ENCODE results near the gene THOP1.

DNA sequence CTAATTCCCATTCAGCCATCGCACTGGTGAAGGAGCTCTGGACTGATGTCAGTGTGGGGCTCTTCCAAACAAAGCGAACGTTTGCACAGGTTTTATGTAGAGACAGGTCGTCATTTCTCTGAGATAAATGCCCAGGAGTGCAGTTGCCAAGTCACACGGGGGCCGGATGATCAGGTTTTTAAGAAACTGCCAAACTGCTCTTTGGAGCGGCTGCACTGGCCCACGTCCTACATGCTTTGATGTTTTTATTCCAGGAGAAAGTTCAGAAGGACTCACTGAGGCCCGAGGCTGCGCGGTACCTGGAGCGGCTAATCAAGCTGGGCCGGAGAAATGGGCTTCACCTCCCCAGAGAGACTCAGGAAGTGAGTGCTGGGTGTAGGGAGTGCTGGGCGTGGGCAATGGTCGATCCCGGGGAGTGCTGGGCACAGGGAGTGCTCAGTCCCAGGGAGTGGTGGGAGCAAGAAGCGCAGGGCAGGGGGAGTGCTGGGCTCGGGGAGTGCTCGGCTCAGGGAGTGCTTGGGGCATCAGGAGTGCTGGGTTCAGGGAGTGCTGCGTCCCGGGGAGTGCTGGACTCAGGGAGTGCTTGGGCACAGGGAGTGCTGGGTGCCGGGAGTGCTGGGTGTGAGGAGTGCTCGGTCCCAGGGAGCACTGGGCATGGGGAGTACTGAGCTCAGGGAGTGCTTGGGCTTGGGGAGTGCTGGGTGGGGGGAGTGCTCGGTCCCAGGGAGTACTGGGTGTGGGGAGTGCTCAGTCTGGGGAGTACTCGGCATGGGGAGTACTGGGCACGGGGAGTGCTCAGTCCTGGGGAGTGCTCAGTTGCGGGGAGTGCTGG is 10.7 kb downstream of the THOP1 start:
- TF ChIP-seq CTCF (IDR thresholded peaks at IDR 0.05), result no peak
- no peak for TF ChIP-seq POLR2A (IDR thresholded peaks at IDR 0.05)
- no peak for TF ChIP-seq EP300 (IDR thresholded peaks at IDR 0.05)
- no peak for TF ChIP-seq POLR2AphosphoS5 (IDR thresholded peaks at IDR 0.05)
